Colonic mucosa (tissue), 4 donors: ENCODE data around the gene FKBP11. TPM values are rescaled to one million over a fixed set of nuclear protein-coding genes. Genes with fewer than 3 reads are reported as not detected.

Source experiments
- DNase-seq: peaks from one replicate; pipeline ENCODE4 v3.0.0-alpha.2; 2020
- H3K27ac ChIP-seq: fragments of 200-600 bp; one replicate; pipeline ENCODE4 v1.8.0; 2021
- H3K27me3 ChIP-seq: fragments of 200-600 bp; one replicate; pipeline ENCODE4 v1.8.0; 2021
- H3K36me3 ChIP-seq: fragments of 200-600 bp; one replicate; pipeline ENCODE4 v1.8.0; 2021
- H3K4me1 ChIP-seq: fragments of 200-600 bp; one replicate; pipeline ENCODE4 v1.8.0; 2021; ENCODE audit warnings: mild to moderate bottlenecking
- H3K4me3 ChIP-seq: fragments of 200-600 bp; one replicate; pipeline ENCODE4 v1.8.0; 2021
- H3K9ac ChIP-seq, 2 donors: one replicate each; pipeline ENCODE4 v1.7.0; 2013; ENCODE audit warnings: control low read depth in 2 of 2, low read depth in 2 of 2, low read length in 2 of 2
- H3K9me3 ChIP-seq: fragments of 200-600 bp; one replicate; pipeline ENCODE4 v1.8.0; 2021
- intact Hi-C: fragments of 100-400 bp; cut with DNase I; formaldehyde crosslinking; loops from one replicate; pipeline ENCODE4 v1.14.1; 2022
- total RNA-seq, 2 donors: library from RNA; stranded (reverse); fragmentation: NEBNext Ultra II Directional in 1 of 2; extraction: Animal tissue kit (Norgen Biotek cat#: 25700) in 1 of 2; gene quantifications; one replicate each; pipeline ENCODE4 v1.2.1, GENCODE V29; 2021
- TF ChIP-seq, protein P1 (sequence below): fragments of 200-600 bp; IDR thresholded peaks from one replicate; pipeline ENCODE4 v1.8.0; 2022; ENCODE audit warnings: antibody characterized with exemption, mild to moderate bottlenecking
- donor health status: healthy.
- donor health status: DM: no; HTN: no; CAD: no.
- donor health status: DM: no; HTN: no; CAD: no.

FKBP11 gene
- total RNA-seq, 2 donors from 2014 or later: 33.7 to 47.4 TPM

GRCh38 chr12:48952691-48953090, 27.4 kb upstream of the FKBP11 start:
- TF ChIP-seq, protein P1, sequence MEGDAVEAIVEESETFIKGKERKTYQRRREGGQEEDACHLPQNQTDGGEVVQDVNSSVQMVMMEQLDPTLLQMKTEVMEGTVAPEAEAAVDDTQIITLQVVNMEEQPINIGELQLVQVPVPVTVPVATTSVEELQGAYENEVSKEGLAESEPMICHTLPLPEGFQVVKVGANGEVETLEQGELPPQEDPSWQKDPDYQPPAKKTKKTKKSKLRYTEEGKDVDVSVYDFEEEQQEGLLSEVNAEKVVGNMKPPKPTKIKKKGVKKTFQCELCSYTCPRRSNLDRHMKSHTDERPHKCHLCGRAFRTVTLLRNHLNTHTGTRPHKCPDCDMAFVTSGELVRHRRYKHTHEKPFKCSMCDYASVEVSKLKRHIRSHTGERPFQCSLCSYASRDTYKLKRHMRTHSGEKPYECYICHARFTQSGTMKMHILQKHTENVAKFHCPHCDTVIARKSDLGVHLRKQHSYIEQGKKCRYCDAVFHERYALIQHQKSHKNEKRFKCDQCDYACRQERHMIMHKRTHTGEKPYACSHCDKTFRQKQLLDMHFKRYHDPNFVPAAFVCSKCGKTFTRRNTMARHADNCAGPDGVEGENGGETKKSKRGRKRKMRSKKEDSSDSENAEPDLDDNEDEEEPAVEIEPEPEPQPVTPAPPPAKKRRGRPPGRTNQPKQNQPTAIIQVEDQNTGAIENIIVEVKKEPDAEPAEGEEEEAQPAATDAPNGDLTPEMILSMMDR: no peak

GRCh38 chr12:48947727-48948126, 22.4 kb upstream of the FKBP11 start:
- Histone ChIP-seq H3K4me3 (no peak overlapping the region), H3K4me1 (peaks cover 7% of the 10 kb centered on the region), H3K9me3 (no peaks in the 10 kb centered on the region), H3K9ac (no peak overlapping the region), H3K27me3 (no peaks in the 10 kb centered on the region), H3K36me3 (no peaks in the 10 kb centered on the region), H3K27ac (peak overlapping the region; percentile 72)
- TF ChIP-seq, protein P1: no peak
- intact Hi-C loops: no loop called here
- peak; percentile 74 for DNase-seq

More at GRCh38 chr12:48952691-48953090, 27.4 kb upstream of the FKBP11 start:
- H3K27me3 ChIP-seq: no peaks in the 10 kb centered on the region
- DNase-seq: no peak
- intact Hi-C loops: no loop called here
- no peaks in the 10 kb centered on the region for H3K9me3 ChIP-seq
- no peaks in the 10 kb centered on the region for H3K36me3 ChIP-seq
- H3K27ac ChIP-seq: no peak overlapping the region
- H3K4me3 ChIP-seq: no peak overlapping the region
- H3K9ac ChIP-seq: no peak overlapping the region
- H3K4me1 ChIP-seq: peaks cover 7% of the 10 kb centered on the region

DNA sequence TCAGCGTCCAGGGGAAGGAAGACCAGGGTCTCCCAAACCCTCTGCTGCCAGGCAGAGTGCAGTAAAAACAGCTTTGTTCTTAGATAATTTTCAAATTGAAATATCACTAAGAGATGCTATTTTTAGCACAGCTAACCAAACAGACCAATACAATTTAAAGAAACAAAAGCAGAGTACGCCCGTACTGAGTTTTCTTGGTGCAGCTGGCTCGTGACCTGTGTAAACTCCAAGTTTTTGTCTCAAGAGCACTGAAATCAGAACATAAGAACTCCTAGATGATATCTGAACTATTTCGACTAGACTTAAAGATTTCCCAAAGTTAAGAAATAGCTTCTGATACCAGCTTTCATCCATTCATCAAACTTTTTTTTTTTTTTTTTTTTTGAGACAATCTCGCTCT, 21.7 kb upstream of the FKBP11 start:
- Histone ChIP-seq H3K9me3 (no peaks in the 10 kb centered on the region), H3K27me3 (no peaks in the 10 kb centered on the region), H3K9ac (peak overlapping the region in 1 of 2 donors; percentile 8), H3K27ac (peak overlapping the region; percentile 72), H3K4me1 (peaks cover 7% of the 10 kb centered on the region), H3K36me3 (no peaks in the 10 kb centered on the region), H3K4me3 (no peak overlapping the region)
- intact Hi-C loops: no loop called here
- TF ChIP-seq, protein P1: no peak
- no peak for DNase-seq

- Histone ChIP-seq H3K27ac (peak overlapping the region; percentile 72), H3K4me3 (no peak overlapping the region), H3K9me3 (no peaks in the 10 kb centered on the region), H3K36me3 (peaks cover 2% of the 10 kb centered on the region), H3K27me3 (no peaks in the 10 kb centered on the region), H3K4me1 (peaks cover 7% of the 10 kb centered on the region), H3K9ac (peak overlapping the region in 1 of 2 donors; percentile 8)
- intact Hi-C loops: no loop called here
- TF ChIP-seq, protein P1: no peak
- DNase-seq: peak; percentile 55
Observed at GRCh38 chr12:48946205-48946604, 20.9 kb upstream of the FKBP11 start.

- H3K4me1 ChIP-seq: peaks cover 7% of the 10 kb centered on the region
- TF ChIP-seq, protein P1: no peak
Observed at GRCh38 chr12:48943221-48943620, 17.9 kb upstream of the FKBP11 start.

DNA sequence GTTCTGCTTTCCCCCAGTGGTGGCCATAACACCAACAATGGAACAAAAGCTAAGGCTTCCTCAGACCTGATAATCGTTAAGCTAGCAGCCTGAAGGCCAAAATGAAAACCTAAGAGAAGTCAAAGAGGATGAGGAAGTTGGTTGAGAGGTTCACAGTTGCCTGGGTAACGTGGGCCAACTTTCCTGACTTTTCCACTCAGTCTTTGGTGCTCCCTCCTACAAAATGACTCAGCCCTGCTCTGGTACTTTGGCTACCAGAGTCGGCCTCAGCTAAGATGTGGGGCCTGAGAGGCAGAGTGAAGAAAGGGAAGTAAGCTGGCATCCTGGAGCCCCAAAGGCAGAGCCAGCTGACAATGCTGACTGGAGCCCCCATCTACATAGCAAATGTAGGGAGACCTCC, 14.9 kb upstream of the FKBP11 start:
- no peak overlapping the region for H3K4me3 ChIP-seq

More at GRCh38 chr12:48943221-48943620, 17.9 kb upstream of the FKBP11 start:
- Histone ChIP-seq H3K27ac (no peak overlapping the region), H3K36me3 (peaks cover 8% of the 10 kb centered on the region), H3K4me3 (no peak overlapping the region), H3K9me3 (no peaks in the 10 kb centered on the region), H3K27me3 (no peaks in the 10 kb centered on the region), H3K9ac (no peak overlapping the region)
- DNase-seq: no peak
- intact Hi-C loops: no loop called here

More for the DNA sequence above, 14.9 kb upstream of the FKBP11 start:
- TF ChIP-seq, protein P1: no peak
- no peaks in the 10 kb centered on the region for H3K27me3 ChIP-seq
- H3K27ac ChIP-seq: no peak overlapping the region
- peaks cover 20% of the 10 kb centered on the region for H3K36me3 ChIP-seq
- intact Hi-C loops: no loop called here
- no peaks in the 10 kb centered on the region for H3K9me3 ChIP-seq
- no peak for DNase-seq
- no peak overlapping the region for H3K9ac ChIP-seq
- H3K4me1 ChIP-seq: no peaks in the 10 kb centered on the region
